ENCODE results near the gene IL22.
"Not testable (repeated sequence)": the region's sequence is repeated elsewhere in the genome, so short reads cannot be mapped to it uniquely, and the experiment has no call there.

Gene IL22

GRCh38 chr12:68223067-68223747 lies 30.2 kb downstream of the IL22 start:
- Histone ChIP-seq H3K4me3 (no peak overlapping the region), H3K36me3 (no peaks in the 10 kb centered on the region), H3K27me3 (no peaks in the 10 kb centered on the region), H3K4me1 (peaks cover 0 to 9% (median 0%) of the 10 kb centered on the region in 4 donors), H3K9me3 (no peaks in the 10 kb centered on the region), H3K27ac (no peak overlapping the region)
- TF ChIP-seq CTCF (IDR thresholded peaks at IDR 0.05): peak; percentile 79 to 81
- DNase-seq: peak; percentile 83 to 84
- intact Hi-C loops (cut with DNase I; ENCODE audit: low total_unique reads): loop anchor here (5.0 kb wide), 1 partner anchor 94 kb away; no protein-coding TSS in a partner anchor

GRCh38 chr12:68222326-68222725 lies 31.1 kb downstream of the IL22 start:
- no peak for TF ChIP-seq CTCF (IDR thresholded peaks at IDR 0.05)
- Histone ChIP-seq H3K4me3 (no peak overlapping the region), H3K9me3 (no peaks in the 10 kb centered on the region), H3K4me1 (peaks cover 0 to 9% (median 0%) of the 10 kb centered on the region in 4 donors), H3K36me3 (no peaks in the 10 kb centered on the region), H3K27me3 (no peaks in the 10 kb centered on the region), H3K27ac (no peak overlapping the region)
- DNase-seq: no peak
- intact Hi-C loops (cut with DNase I; ENCODE audit: low total_unique reads): loop anchor here (5.0 kb wide), 1 partner anchor 95 kb away; no protein-coding TSS in a partner anchor

GRCh38 chr12:68221497-68221896 lies 31.9 kb downstream of the IL22 start:
- Histone ChIP-seq H3K27ac (no peak overlapping the region), H3K4me1 (peaks cover 0 to 9% (median 0%) of the 10 kb centered on the region in 4 donors), H3K9me3 (no peaks in the 10 kb centered on the region), H3K36me3 (no peaks in the 10 kb centered on the region), H3K27me3 (no peaks in the 10 kb centered on the region), H3K4me3 (no peak overlapping the region)
- TF ChIP-seq CTCF (IDR thresholded peaks at IDR 0.05): no peak
- DNase-seq: no peak
- intact Hi-C loops (cut with DNase I; ENCODE audit: low total_unique reads): loop anchor here (5.0 kb wide), 1 partner anchor 96 kb away; no protein-coding TSS in a partner anchor

- Histone ChIP-seq H3K27me3 (peaks cover 0 to 6% of the 10 kb centered on the region in 2 donors), H3K4me3 (no peak overlapping the region), H3K9me3 (no peaks in the 10 kb centered on the region), H3K36me3 (no peaks in the 10 kb centered on the region), H3K27ac (no peak overlapping the region), H3K4me1 (no peaks in the 10 kb centered on the region)
- intact Hi-C loops (cut with DNase I; ENCODE audit: low total_unique reads): no loop called here
- DNase-seq: no peak
- no peak for TF ChIP-seq CTCF (IDR thresholded peaks at IDR 0.05)
Measured at GRCh38 chr12:68210875-68211274, 42.5 kb downstream of the IL22 start.

GRCh38 chr12:68209048-68209728 lies 44.2 kb downstream of the IL22 start:
- H3K27ac ChIP-seq; H3K36me3 ChIP-seq; H3K9me3 ChIP-seq; H3K4me1 ChIP-seq; intact Hi-C loops (cut with DNase I; ENCODE audit: low total_unique reads); H3K4me3 ChIP-seq; DNase-seq; H3K27me3 ChIP-seq: not testable (repeated sequence)

- no peak for DNase-seq
- Histone ChIP-seq H3K36me3 (no peaks in the 10 kb centered on the region), H3K9me3 (no peaks in the 10 kb centered on the region), H3K27ac (no peak overlapping the region), H3K27me3 (peaks cover 0 to 2% of the 10 kb centered on the region in 2 donors), H3K4me3 (no peak overlapping the region), H3K4me1 (no peaks in the 10 kb centered on the region)
- intact Hi-C loops (cut with DNase I; ENCODE audit: low total_unique reads): no loop called here
- TF ChIP-seq CTCF (IDR thresholded peaks at IDR 0.05): no peak
Measured at GRCh38 chr12:68207276-68207675, 46.1 kb downstream of the IL22 start.

Data from tibial artery (tissue), 4 donors.